ENCODE results near the gene AKR1C1. TPM values are rescaled to one million over a fixed set of nuclear protein-coding genes. Genes with fewer than 3 reads are reported as not detected.
"Not testable (repeated sequence)": the region's sequence is repeated elsewhere in the genome, so short reads cannot be mapped to it uniquely, and the experiment has no call there.

AKR1C1 gene
- total and polyA plus RNA-seq, 2 donors (not counting 3 experiments of a cell fraction or from before 2014, with no cell fraction given), result 1.5 to 5.5 TPM

- Histone ChIP-seq H3K4me3 (replicated peaks in 1 of 3; ENCODE audit: insufficient read depth in 1 of 3, low read depth in 1 of 3, low read length in 3 of 3) (no peak overlapping the region), H3K27me3 (ENCODE audit: control insufficient read depth in 2 of 2, insufficient read depth in 2 of 2, low read length in 2 of 2) (no peaks in the 10 kb centered on the region), H3K9ac (replicated peaks; ENCODE audit: extremely low read depth, insufficient read depth, low read length) (no peak overlapping the region), H3K36me3 (ENCODE audit: control insufficient read depth in 2 of 2, extremely low read depth in 1 of 2, insufficient read depth in 2 of 2, low read length in 2 of 2) (no peaks in the 10 kb centered on the region), H4K20me1 (replicated peaks; ENCODE audit: control insufficient read depth, extremely low read depth, insufficient read depth, low read length) (no peaks in the 10 kb centered on the region), H3K9me3 (replicated peaks; ENCODE audit: control insufficient read depth, insufficient read depth, low read length) (no peaks in the 10 kb centered on the region), H3K9me1 (replicated peaks; ENCODE audit: control insufficient read depth, extremely low read depth, insufficient read depth, low read length) (no peaks in the 10 kb centered on the region), H3K4me2 (ENCODE audit: insufficient read depth, low read length) (no peak overlapping the region), H3K27ac (ENCODE audit: insufficient read depth, low read depth, low read length) (no peak overlapping the region), H3K4me1 (ENCODE audit: control insufficient read depth, extremely low read depth, insufficient read depth, low read length) (peaks cover 11% of the 10 kb centered on the region), H3K79me2 (ENCODE audit: control insufficient read depth, insufficient read depth, low read length) (no peaks in the 10 kb centered on the region), H2AFZ (ENCODE audit: low read depth, low read length) (no peak overlapping the region)
- ChIA-PET CTCF (no interaction called here), POLR2A (no interaction called here)
- no peak for TF ChIP-seq FOS (IDR thresholded peaks at IDR 0.05; ENCODE audit: borderline replicate concordance, insufficient read depth, low read length)
- no peak for TF ChIP-seq POLR2AphosphoS5 (IDR thresholded peaks at IDR 0.05; ENCODE audit: insufficient read depth, low read depth, low read length)
- TF ChIP-seq MYC (IDR thresholded peaks at IDR 0.05; ENCODE audit: low read depth, low read length), result no peak
- no peak for TF ChIP-seq POLR2A (IDR thresholded peaks at IDR 0.05; ENCODE audit: low read depth, low read length)
- TF ChIP-seq JUN (IDR thresholded peaks at IDR 0.05; ENCODE audit: borderline replicate concordance, insufficient read depth, insufficient read length, low read depth), result no peak
- no peak for TF ChIP-seq MAX (IDR thresholded peaks at IDR 0.05; ENCODE audit: insufficient read depth, insufficient read length)
- TF ChIP-seq EZH2 (IDR thresholded peaks at IDR 0.05; ENCODE audit: borderline replicate concordance, low read depth, low read length, severe bottlenecking), result no peak
- TF ChIP-seq CTCF (IDR thresholded peaks at IDR 0.05; ENCODE audit: extremely low read depth in 1 of 2, insufficient read depth in 1 of 2, low read depth in 1 of 2, low read length in 2 of 2), result no peak
- FAIRE-seq (no peak), DNase-seq (ENCODE audit: low read depth, low spot score) (no peak)
- dilution Hi-C loops (cut with MboI; ENCODE audit: extremely low pct_ligation_motif_present, low sequenced_read_pairs), result no loop called here
- intact Hi-C loops (cut with micrococcal nuclease), result loop anchor here (5.0 kb wide), 1 partner anchor 69 kb away; the partner anchor contains the start of gene AKR1C3
- BruUV-seq (replicated peaks), result no TSS peak
Observed at GRCh38 chr10:5023177-5023805, 60.1 kb downstream of the AKR1C1 start.

GRCh38 chr10:5025461-5025881 lies 62.3 kb downstream of the AKR1C1 start:
- H3K9ac ChIP-seq (replicated peaks; ENCODE audit: extremely low read depth, insufficient read depth, low read length); H3K27me3 ChIP-seq (ENCODE audit: control insufficient read depth in 2 of 2, insufficient read depth in 2 of 2, low read length in 2 of 2); CTCF ChIA-PET; H3K27ac ChIP-seq (ENCODE audit: insufficient read depth, low read depth, low read length); BruUV-seq (replicated peaks); FAIRE-seq; H2AFZ ChIP-seq (ENCODE audit: low read depth, low read length); DNase-seq (ENCODE audit: low read depth, low spot score); H3K4me2 ChIP-seq (ENCODE audit: insufficient read depth, low read length); dilution Hi-C loops (cut with MboI; ENCODE audit: extremely low pct_ligation_motif_present, low sequenced_read_pairs); H3K36me3 ChIP-seq (ENCODE audit: control insufficient read depth in 2 of 2, extremely low read depth in 1 of 2, insufficient read depth in 2 of 2, low read length in 2 of 2); H4K20me1 ChIP-seq (replicated peaks; ENCODE audit: control insufficient read depth, extremely low read depth, insufficient read depth, low read length); H3K4me1 ChIP-seq (ENCODE audit: control insufficient read depth, extremely low read depth, insufficient read depth, low read length); POLR2A ChIA-PET; H3K9me1 ChIP-seq (replicated peaks; ENCODE audit: control insufficient read depth, extremely low read depth, insufficient read depth, low read length); intact Hi-C loops (cut with micrococcal nuclease); H3K4me3 ChIP-seq (replicated peaks in 1 of 3; ENCODE audit: insufficient read depth in 1 of 3, low read depth in 1 of 3, low read length in 3 of 3); H3K9me3 ChIP-seq (replicated peaks; ENCODE audit: control insufficient read depth, insufficient read depth, low read length); H3K79me2 ChIP-seq (ENCODE audit: control insufficient read depth, insufficient read depth, low read length): not testable (repeated sequence)
